HG02759 (cell line): ENCODE results near the gene ARL6IP6.
"Not testable (repeated sequence)": the region's sequence is repeated elsewhere in the genome, so short reads cannot be mapped to it uniquely, and the experiment has no call there.

ENCODE experiments used
- ATAC-seq: cut with Tn5 transposase; IDR thresholded peaks from one replicate; pipeline ENCODE4 v1.9.1; 2021; ENCODE audit warnings: mild to moderate bottlenecking, moderate library complexity; ENCODE audit not compliant: unreplicated experiment

ARL6IP6 gene

DNA sequence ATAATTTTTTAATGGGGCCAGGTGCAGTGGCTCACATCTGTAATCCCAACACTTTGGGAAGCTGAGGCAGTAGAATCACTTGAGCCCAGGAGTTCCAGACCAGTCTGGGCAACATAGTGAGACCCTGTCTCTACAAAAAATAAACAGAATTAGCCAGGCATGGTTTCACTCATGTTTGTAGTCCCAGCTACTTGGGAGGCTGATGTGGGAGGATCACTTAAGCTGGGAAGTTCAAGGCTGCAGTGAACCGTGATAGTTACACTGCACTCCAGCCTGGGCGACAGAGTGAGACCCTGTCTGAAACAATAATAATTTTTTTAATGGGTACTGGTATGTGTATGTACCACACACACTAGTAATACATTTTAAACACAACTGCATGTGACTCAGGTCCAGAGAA lies 2.4 kb downstream of the ARL6IP6 start:
- ATAC-seq: no peak

DNA sequence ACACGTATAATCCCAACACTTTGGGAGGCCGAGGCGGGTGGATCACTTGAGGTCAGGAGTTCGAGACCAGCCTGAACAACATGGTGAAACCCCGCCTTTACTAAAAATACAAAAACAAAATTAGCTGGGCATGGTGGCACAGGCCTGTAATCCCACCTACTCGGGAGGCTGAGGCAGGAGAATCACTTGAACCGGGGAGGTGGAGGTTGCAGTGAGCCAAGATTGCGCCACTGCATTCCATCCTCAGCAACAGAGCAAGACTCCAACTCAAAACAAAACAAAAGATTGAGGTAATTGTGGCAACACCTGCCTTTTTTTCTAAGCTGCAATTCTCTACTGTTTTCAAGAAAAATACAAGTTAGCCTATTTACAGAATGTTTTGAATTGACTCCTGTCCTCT lies 4.2 kb downstream of the ARL6IP6 start:
- not testable (repeated sequence) for ATAC-seq

- no peak for ATAC-seq
These were observed 5.5 kb downstream of the ARL6IP6 start for GRCh38 chr2:152723918-152724317.

DNA sequence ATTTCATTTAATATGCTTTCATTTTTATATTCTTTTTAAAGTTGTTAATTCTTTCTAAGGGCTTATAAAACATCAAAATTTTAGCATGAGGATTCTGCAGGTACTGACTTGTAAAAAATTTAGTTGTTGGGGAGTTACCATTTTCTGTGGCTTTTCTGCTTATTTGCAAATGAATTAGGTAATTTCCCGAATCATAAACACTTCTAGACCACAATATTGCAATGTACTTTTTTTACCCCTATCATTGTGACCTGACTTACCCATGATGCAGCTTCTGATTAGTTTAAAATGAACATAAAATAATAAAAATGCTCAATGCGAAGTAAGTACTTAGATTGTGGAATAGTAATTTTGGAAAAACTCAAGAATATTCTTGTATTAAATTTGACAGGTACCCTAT lies 11.4 kb downstream of the ARL6IP6 start:
- no peak for ATAC-seq

DNA sequence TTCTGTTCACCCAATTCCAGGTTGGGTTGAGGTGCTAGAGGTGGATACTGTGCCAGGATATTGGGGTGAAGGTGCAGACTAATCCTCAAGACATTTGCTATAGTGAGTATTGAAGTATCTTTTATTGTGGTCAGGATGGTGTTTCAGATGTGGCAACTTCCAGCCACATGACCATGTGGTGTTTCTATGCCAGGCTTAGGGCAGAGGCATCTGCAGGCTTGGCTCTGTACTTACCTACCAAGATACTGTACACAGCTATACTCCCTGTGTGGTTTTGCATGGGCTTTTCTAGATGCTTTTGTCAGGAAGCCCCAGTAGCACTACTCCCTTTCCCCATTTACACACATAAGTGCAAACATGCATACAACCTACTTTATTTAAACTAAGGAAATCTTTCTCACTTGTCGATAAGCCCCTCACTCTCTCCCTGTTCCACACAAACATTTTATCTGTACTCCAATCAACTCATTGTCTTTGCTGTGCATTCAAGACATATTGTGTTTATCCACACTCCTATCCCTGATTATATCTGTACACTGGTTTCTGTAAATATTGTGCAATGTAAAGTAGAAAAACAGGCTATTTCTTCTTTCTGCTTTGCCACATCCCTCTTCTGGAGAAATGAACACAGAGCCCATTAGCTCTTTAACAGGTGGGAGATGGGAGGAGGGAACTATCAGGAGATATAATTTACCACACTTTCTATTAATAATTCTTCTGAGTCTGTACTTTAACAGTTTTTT lies 12.3 kb downstream of the ARL6IP6 start:
- peak; percentile 88 for ATAC-seq

DNA sequence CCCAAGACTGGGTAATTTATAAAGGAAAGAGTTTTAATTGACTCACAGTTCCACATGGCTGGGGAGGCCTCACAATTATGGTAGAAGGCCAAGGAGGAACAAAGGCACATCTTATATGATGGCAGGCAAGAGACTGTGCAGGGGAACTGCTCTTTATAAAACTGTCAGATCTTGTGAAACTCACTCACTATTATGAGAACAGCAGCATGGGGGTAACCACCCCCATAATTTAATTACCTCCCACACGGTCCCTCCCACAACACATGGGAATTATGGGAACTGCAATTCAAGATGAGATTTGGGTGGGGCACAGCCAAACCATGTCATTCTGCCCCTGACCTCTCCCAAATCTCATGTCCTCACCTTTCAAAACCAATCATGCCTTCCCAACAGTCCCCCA lies 19.1 kb downstream of the ARL6IP6 start:
- ATAC-seq: not testable (repeated sequence)

DNA sequence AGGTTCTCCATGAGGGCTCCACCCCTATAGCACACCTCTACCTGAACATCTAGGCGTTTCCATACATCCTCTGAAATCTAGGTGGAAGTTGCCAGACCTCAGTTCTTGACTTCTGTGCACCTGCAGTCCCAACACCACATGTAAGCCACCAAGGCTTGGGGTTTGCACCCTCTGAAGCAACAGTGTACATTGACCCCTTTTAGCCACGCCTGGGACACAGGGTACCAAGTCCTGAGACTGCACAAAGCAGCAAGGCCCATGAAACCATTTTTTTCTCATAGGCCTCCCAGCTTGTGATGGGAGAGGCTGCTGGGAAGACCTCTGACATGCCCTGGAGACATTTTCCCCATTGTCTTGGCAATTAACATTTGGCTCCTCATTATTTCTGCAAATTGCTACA lies 20.0 kb downstream of the ARL6IP6 start:
- ATAC-seq: no peak

DNA sequence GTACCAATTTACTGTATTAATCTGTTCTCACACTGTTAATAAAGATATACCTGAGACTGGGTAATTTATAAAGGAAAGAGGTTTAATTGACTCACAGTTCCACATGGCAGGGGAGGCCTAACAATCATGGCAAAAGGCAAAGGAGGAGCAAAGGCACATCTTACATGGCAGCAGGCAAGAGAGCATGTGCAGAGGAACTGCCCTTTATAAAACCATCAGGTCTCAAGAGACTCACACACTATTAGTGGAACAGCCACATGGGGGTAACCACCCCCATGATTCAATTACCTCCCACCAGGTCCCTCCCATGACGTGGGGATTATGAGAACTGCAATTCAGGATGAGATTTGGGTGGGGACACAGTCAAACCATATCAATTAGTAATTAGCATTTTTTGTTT lies 21.3 kb downstream of the ARL6IP6 start:
- ATAC-seq: not testable (repeated sequence)

DNA sequence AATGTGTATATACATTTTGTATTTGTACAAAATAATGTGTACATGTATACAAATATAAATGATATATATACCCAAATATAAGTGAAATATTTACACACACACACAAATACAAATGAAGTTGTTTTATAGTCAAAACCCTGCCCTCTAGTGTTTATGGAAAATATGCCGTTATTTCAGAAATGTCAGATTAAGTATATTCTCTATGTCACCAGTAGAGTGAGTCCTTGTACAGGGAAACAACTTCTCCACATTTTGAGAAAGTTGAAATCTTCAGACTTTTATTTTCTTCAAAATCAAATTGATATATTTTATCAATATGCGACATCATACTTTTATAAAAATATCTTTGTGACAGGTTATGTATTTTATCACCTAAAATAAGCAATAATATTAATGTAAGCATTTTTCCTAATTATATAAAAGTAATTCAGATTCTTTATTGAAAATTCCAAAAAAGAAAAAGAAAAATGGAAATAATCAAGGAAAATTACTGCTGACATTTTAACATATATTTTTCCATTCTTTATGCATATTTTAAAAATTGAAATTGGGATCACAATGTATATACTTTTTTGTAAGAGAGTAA lies 22.4 kb downstream of the ARL6IP6 start:
- peak; percentile 71 for ATAC-seq

DNA sequence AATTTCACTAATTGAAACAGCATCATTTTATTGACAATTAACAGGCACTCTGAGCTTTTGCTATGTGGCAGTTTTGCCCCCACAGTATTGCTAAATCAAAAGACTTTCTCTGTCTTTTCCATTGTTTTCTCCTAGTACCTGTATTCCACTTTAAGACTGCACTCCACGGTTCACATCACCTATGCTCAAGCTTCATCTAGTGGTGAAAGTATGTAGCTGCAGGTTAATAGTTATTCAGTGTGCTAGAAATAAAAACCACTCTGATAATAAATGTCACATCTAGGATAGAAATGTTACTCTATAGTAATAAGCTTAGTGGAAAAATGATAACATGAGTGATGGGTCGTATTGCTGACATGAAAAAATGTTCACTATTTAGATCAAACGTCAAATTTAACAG lies 24.6 kb downstream of the ARL6IP6 start:
- ATAC-seq: peak; percentile 70

- ATAC-seq: not testable (repeated sequence)
These were observed 29.3 kb downstream of the ARL6IP6 start for GRCh38 chr2:152747751-152748150.

GRCh38 chr2:152755029-152755428 lies 36.6 kb downstream of the ARL6IP6 start:
- ATAC-seq: no peak

- ATAC-seq: no peak
These were observed 41.1 kb downstream of the ARL6IP6 start for GRCh38 chr2:152759290-152760072.

DNA sequence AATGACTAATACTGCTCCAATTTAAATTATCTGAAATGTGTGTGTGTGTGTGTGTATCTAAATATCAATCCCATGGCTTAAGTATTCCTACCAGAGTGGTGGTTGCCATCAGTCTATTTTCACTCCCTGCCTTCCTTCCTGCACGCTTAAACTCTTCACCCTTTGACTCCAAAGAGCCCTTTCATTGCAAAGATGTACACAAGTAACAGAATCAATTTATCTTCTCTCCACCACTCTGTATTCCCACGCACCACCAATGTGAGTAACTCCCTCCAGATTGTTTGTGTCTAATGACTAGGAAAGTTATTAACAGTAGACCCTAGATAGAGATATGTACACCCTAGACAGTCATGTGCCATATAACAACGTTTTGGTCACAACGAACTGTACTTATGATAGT lies 42.8 kb downstream of the ARL6IP6 start:
- ATAC-seq: no peak

DNA sequence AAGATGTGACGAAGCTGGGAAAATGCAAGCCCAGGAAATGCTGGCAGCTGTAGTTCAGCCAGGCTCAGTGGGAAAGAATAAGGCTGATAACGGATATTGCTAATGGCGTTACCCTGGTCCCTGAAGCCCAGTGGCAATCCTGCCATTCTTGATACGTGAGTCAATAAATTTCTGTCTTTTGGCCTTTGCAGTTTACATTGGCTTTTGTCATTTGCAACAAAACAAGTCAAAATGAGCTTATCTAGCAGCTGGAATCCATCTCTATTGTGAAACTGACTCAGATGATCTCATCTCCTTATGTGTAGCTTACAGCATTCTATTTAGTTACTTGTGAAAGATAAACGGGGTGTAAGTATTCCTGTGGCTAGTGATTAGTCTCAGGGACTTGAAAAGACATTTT lies 43.8 kb downstream of the ARL6IP6 start:
- ATAC-seq: no peak

GRCh38 chr2:152763208-152763607 lies 44.8 kb downstream of the ARL6IP6 start:
- ATAC-seq: not testable (repeated sequence)

DNA sequence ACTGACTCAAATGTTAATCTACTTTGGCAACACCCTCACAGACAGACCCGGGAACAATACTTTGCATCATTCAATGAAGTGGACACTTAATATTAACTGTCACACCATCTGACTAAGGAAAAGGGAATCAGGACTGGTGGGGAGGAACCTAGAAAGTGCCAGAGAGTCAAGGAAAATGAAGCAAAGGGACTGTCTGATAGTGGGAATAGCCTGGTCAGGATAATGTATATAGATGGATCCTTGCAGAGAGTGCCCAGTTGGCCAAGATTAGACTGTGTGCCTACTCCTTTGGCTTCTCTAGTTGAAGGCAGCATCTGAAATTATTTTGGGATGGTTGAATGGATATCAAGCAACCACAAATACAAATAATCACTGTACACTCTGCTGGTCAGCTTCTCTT lies 45.2 kb downstream of the ARL6IP6 start:
- no peak for ATAC-seq

- ATAC-seq: no peak
These were observed 48.5 kb downstream of the ARL6IP6 start for GRCh38 chr2:152766928-152767327.

DNA sequence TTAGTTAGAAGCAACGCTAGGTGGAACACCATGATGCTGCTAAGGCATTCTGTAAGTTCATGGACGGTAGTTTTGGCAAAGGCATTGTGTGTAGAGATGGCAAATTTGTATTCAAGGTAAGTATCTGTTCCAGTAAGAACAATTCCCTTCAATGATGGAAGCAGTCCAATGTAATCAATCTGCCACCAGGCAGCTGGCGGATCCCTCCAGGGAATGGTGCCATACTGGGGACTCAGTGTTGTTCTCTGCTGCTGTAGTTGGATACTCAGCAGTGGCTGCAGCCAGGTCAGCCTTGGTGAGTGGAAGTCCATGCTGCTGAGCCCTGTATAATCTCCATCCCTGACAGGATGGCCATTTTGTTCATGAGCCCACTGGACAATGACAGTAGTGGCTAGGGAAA lies 62.8 kb downstream of the ARL6IP6 start:
- no peak for ATAC-seq

DNA sequence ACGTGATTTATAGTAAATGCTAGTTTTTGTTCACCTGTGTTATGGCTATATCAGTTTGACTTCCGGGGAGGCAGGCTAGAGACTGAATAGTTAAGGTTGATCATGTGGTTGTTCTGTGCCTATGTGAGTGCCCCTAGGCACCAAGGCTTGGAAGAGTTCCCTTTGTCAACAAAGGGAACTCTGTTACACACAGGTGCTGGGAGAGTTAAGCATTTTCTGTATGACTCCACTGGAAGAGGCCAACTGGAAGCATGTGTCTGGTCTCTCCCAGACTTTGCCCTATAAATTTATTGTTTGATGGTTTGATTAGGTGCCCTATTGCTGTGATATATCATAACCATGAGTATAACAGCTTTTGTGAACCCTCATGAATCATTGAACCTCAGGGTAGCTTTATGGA lies 63.8 kb downstream of the ARL6IP6 start:
- ATAC-seq: no peak

- ATAC-seq: no peak
These were observed 72.5 kb downstream of the ARL6IP6 start for GRCh38 chr2:152790883-152791282.

- ATAC-seq: no peak
These were observed 73.6 kb downstream of the ARL6IP6 start for GRCh38 chr2:152791979-152792378.
